Ishikawa (cell line): ENCODE data around the gene DISP3.

Source experiments
- CEBPB ChIP-seq: IDR thresholded peaks from 2 replicates; pipeline ENCODE4 v1.6.1; 2012
- CREB1 ChIP-seq: IDR thresholded peaks from 2 replicates; pipeline ENCODE4 v1.6.1; 2012; ENCODE audit warnings: low read depth
- EGR1 ChIP-seq: IDR thresholded peaks from 2 replicates; pipeline ENCODE4 v1.6.1; 2012
- EP300 ChIP-seq: IDR thresholded peaks from 2 replicates; pipeline ENCODE4 v1.6.1; 2012; ENCODE audit warnings: borderline replicate concordance
- FOXM1 ChIP-seq: IDR thresholded peaks from 2 replicates; pipeline ENCODE4 v1.6.1; 2012; ENCODE audit warnings: low read depth, borderline replicate concordance
- NFIC ChIP-seq: IDR thresholded peaks from 2 replicates; pipeline ENCODE4 v1.6.1; 2012
- RAD21 ChIP-seq: IDR thresholded peaks from 2 replicates; pipeline ENCODE4 v1.6.1; 2012; ENCODE audit warnings: low read depth
- TAF1 ChIP-seq: IDR thresholded peaks from 2 replicates; pipeline ENCODE4 v1.6.1; 2012; ENCODE audit warnings: low read depth, mild to moderate bottlenecking
- TCF12 ChIP-seq: IDR thresholded peaks from 2 replicates; pipeline ENCODE4 v1.6.1; 2012; ENCODE audit warnings: low read depth
- TEAD4 ChIP-seq: IDR thresholded peaks from 2 replicates; pipeline ENCODE4 v1.6.1; 2012
- YY1 ChIP-seq: IDR thresholded peaks from 2 replicates; pipeline ENCODE4 v1.6.1; 2012; ENCODE audit warnings: low read depth
- ZBTB7A ChIP-seq: IDR thresholded peaks from 2 replicates; pipeline ENCODE4 v1.6.1; 2012; ENCODE audit warnings: low read depth
- TF ChIP-seq, protein P1 (sequence below): IDR thresholded peaks from 2 replicates; pipeline ENCODE4 v1.6.1; 2012
- TF ChIP-seq, protein P2 (sequence below): IDR thresholded peaks from 2 replicates; pipeline ENCODE4 v1.6.1; 2012
- TF ChIP-seq, protein P3 (sequence below): IDR thresholded peaks from 2 replicates; pipeline ENCODE4 v1.6.1; 2012; ENCODE audit warnings: low read depth, mild to moderate bottlenecking

The DISP3 gene

DNA sequence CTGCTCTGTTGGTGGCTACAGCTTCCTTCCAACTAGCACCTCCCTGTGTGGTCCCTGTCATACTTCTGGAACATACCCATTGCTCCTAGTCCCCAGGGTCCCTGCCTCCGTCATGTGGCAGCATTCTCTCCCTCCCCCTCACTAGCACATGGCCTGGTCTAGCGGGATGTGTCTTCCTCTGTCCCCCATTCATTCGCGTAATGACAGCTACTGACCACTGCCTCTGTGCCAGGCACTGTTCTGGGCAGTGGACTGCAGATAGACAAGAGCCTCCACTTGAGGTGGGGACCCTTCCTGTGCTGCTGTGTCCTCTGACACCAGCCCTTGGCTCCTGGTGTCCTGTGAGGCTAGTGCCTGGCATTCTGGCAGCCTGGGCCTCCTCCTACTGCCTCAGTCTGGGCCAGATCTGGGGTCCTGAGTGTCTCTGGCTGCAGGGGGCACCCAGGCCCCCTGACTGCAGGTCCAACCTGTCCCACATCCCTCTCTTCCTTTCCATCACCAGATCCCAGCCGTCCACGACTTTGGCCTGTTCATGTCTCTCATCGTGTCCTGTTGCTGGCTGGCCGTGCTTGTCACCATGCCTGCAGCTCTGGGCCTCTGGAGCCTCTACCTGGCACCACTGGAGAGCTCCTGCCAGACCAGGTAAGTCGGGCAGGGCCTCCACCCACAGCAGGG is 38.1 kb downstream of the DISP3 start:
- TF ChIP-seq, protein P1, sequence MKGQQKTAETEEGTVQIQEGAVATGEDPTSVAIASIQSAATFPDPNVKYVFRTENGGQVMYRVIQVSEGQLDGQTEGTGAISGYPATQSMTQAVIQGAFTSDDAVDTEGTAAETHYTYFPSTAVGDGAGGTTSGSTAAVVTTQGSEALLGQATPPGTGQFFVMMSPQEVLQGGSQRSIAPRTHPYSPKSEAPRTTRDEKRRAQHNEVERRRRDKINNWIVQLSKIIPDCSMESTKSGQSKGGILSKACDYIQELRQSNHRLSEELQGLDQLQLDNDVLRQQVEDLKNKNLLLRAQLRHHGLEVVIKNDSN = no peak
- no peak for TF ChIP-seq TCF12
- no peak for TF ChIP-seq NFIC
- TF ChIP-seq EP300 = no peak

DNA sequence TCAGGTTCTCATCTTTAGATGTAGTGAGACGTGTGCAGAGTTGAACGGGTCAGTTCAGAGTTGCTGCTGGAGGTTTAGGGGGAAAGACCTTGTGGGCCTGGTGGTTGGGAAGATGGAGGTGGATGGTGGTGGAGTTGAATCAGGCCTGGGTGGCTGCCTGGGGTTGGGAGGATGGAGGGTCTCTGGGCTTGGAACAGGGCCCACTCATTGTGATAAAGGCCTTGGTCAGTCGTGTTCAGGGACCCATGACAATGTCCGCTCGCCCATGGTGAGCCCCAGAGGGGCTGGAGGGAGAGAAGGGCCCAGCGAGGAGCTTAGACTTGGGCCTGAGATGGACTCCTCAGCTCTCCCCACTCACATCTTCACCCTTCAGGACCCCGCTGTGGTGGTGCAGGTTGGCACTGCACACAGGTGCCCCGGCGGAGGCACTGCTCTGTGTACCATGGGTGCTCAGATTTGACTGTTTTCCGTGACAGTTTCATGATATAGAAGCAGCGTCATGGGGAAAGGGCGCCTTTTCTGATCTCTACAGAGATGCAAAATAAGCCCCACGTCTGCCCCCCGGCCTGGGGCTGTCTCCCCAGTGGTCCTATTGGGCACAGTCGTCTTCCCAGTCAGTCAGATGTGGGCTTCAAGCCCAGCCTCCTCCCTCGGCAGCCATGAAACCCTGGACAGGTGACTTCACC is 39.2 kb downstream of the DISP3 start:
- TF ChIP-seq, protein P1 = no peak
- no peak for TF ChIP-seq CREB1
- no peak for TF ChIP-seq CEBPB
- no peak for TF ChIP-seq YY1
- no peak for TF ChIP-seq EP300
- no peak for TF ChIP-seq EGR1
- no peak for TF ChIP-seq FOXM1
- TF ChIP-seq TEAD4 = no peak
- TF ChIP-seq, protein P2, sequence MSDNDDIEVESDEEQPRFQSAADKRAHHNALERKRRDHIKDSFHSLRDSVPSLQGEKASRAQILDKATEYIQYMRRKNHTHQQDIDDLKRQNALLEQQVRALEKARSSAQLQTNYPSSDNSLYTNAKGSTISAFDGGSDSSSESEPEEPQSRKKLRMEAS = no peak
- no peak for TF ChIP-seq TAF1
- TF ChIP-seq NFIC = no peak
- no peak for TF ChIP-seq ZBTB7A
- TF ChIP-seq, protein P3, sequence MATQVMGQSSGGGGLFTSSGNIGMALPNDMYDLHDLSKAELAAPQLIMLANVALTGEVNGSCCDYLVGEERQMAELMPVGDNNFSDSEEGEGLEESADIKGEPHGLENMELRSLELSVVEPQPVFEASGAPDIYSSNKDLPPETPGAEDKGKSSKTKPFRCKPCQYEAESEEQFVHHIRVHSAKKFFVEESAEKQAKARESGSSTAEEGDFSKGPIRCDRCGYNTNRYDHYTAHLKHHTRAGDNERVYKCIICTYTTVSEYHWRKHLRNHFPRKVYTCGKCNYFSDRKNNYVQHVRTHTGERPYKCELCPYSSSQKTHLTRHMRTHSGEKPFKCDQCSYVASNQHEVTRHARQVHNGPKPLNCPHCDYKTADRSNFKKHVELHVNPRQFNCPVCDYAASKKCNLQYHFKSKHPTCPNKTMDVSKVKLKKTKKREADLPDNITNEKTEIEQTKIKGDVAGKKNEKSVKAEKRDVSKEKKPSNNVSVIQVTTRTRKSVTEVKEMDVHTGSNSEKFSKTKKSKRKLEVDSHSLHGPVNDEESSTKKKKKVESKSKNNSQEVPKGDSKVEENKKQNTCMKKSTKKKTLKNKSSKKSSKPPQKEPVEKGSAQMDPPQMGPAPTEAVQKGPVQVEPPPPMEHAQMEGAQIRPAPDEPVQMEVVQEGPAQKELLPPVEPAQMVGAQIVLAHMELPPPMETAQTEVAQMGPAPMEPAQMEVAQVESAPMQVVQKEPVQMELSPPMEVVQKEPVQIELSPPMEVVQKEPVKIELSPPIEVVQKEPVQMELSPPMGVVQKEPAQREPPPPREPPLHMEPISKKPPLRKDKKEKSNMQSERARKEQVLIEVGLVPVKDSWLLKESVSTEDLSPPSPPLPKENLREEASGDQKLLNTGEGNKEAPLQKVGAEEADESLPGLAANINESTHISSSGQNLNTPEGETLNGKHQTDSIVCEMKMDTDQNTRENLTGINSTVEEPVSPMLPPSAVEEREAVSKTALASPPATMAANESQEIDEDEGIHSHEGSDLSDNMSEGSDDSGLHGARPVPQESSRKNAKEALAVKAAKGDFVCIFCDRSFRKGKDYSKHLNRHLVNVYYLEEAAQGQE = no peak
- no peak for TF ChIP-seq TCF12

DNA sequence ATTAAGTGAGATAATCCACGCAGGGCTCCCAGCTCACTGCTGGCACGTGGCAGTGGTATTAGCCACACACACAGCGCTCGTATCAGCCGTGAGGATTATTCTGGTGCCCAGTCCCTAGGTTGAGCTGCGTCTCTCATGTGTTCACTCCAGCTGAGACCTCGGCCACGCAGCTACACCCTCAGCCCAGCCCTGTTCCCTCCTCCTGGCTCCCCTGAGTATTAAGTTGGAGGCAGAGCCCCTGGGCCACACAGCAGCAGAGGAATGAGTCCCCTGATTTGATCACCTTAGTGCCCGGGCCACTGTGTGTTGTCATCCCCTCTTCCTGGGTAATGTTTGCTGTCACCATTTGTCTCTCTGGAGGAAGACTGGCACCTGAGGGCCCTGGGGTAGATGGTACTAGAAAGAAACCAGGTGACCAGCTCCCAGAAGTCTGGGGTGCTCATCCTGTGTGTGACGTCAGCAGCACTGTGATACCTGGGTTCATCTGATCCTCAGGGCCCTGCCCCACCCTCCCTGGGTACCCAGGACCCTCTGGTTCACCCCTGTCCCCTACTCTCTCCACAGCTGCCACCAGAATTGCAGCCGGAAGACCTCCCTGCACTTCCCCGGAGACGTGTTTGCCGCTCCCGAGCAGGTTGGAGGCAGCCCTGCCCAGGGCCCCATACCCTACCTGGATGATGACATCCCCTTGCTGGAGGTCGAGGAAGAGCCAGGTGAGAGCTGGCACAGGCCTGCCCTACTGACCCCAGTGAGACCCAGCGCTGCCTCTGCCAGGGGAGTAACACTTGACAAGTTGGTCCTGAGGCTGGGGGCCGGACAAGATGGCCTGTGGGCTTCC is 40.1 kb downstream of the DISP3 start:
- TF ChIP-seq, protein P3 = no peak
- TF ChIP-seq, protein P1 = no peak
- TF ChIP-seq EGR1 = no peak
- TF ChIP-seq NFIC = no peak
- TF ChIP-seq CEBPB = no peak
- no peak for TF ChIP-seq RAD21
- no peak for TF ChIP-seq TAF1
- TF ChIP-seq YY1 = no peak
- TF ChIP-seq TEAD4 = no peak
- TF ChIP-seq EP300 = no peak
- no peak for TF ChIP-seq CREB1

DNA sequence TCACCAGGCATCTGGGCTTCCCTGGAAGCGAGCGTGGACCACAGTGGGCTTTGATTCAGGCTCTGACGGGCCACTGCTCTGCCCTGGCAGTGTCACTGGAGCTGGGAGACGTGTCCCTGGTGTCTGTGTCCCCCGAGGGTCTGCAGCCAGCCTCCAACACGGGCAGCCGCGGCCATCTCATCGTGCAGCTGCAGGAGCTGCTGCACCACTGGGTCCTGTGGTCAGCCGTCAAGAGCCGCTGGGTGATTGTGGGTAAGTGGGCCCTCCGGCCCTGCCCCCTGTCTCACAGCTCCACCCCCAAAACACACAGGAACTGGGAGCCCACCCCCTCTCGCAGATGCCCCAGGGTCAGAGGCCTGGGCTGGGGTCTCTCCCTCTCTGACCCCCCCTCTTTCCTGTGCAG is 40.7 kb downstream of the DISP3 start:
- TF ChIP-seq TCF12 (no peak), FOXM1 (no peak), YY1 (no peak), EGR1 (no peak), NFIC (no peak), RAD21 (no peak)
- TF ChIP-seq, protein P2 = no peak

DNA sequence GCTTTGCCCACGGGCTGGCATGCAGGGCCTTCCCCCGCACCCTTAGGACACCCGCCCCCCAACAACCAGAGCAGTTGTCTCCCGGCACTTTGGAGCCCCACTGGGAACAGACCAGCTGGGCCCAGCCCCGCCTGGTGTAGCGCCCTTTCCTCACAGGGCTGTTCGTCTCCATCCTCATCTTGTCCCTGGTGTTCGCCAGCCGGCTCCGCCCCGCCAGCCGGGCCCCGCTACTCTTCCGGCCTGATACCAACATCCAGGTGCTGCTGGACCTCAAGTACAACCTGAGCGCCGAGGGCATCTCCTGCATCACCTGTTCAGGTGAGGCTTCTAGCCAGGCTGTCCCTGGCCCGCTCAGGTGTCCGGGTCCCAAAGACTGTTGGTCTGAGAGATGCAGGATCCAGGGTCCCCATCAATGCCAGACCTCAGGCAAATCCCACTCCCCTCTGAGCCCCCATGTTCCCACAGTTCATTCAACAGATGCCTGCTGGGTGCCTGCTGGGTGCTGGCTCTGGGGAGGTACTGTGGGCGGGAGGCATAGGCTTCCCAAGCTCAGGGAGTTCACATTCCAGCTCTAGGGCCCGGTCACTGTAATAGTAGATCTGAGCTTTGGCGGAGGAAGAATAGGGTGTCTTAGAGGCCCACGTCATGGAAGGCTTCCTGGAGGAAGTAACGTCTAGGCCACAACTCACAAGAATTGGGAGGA is 41.7 kb downstream of the DISP3 start:
- TF ChIP-seq YY1 (no peak), TCF12 (no peak), CREB1 (no peak), EGR1 (no peak), FOXM1 (no peak), CEBPB (no peak), TAF1 (no peak), NFIC (no peak), ZBTB7A (no peak), TEAD4 (no peak), RAD21 (no peak), EP300 (no peak)
- TF ChIP-seq, protein P1 = no peak
- TF ChIP-seq, protein P3 = no peak
- TF ChIP-seq, protein P2 = no peak
